Activated naive CD4-positive, alpha-beta T cell treated with anti-CD3 and anti-CD28 coated beads, Interleukin-2, amount 50 U/mL, for 72 hours (primary cell): ENCODE results near the gene TBC1D7. TPM values are rescaled to one million over a fixed set of nuclear protein-coding genes. Genes with fewer than 3 reads are reported as not detected.

ENCODE experiments used
- ATAC-seq, 2 donors: fragments of 150-1000 bp; cut with Tn5 transposase; 2 replicates each; pipeline ENCODE4 v1.10.0; 2021; ENCODE audit warnings: mild to moderate bottlenecking in 2 of 2, moderate library complexity in 2 of 2
- DNase-seq, 2 donors: peaks; one replicate each; pipeline ENCODE4 v3.0.0; 2021 to 2022; ENCODE audit warnings: low spot score in 2 of 2
- H3K27ac Mint-ChIP-seq, 2 donors: one replicate each; pipeline ENCODE4 v1.8.0; 2022; ENCODE audit warnings: mild to moderate bottlenecking in 2 of 2, mixed read lengths in 2 of 2
- H3K36me3 Mint-ChIP-seq, 2 donors: one replicate each; pipeline ENCODE4 v1.8.0; 2022; ENCODE audit warnings: mixed read lengths in 2 of 2
- H3K9me3 Mint-ChIP-seq, 2 donors: one replicate each; pipeline ENCODE4 v1.8.0; 2022; ENCODE audit warnings: mixed read lengths in 2 of 2
- total RNA-seq, 2 donors: library from RNA; stranded (reverse); gene quantifications; one replicate each; pipeline ENCODE4 v1.2.3, GENCODE V29; 2022

Gene TBC1D7
- total RNA-seq, 2 donors from 2014 or later = 13.2 to 30.9 TPM

- Mint-ChIP-seq H3K36me3 (peaks cover 58 to 72% of the 10 kb centered on the region in 2 donors), H3K27ac (no peak overlapping the region), H3K9me3 (peaks cover 13 to 17% of the 10 kb centered on the region in 2 donors)
- ATAC-seq (no peak), DNase-seq (no peak)
Measured at GRCh38 chr6:13290335-13290734, 38.0 kb downstream of the TBC1D7 start.

- Mint-ChIP-seq H3K9me3 (peaks cover 14 to 18% of the 10 kb centered on the region in 2 donors), H3K36me3 (peaks cover 54 to 73% of the 10 kb centered on the region in 2 donors), H3K27ac (no peak overlapping the region)
- ATAC-seq (no peak), DNase-seq (no peak)
Measured at GRCh38 chr6:13289789-13290318, 38.5 kb downstream of the TBC1D7 start.

GRCh38 chr6:13288969-13289391, 39.4 kb downstream of the TBC1D7 start:
- H3K36me3 Mint-ChIP-seq = peaks cover 49 to 64% of the 10 kb centered on the region in 2 donors
- H3K9me3 Mint-ChIP-seq = peaks cover 14 to 18% of the 10 kb centered on the region in 2 donors
- no peak for DNase-seq
- H3K27ac Mint-ChIP-seq = no peak overlapping the region
- no peak for ATAC-seq

GRCh38 chr6:13288481-13288880, 39.9 kb downstream of the TBC1D7 start:
- no peak for DNase-seq
- no peak for ATAC-seq
- Mint-ChIP-seq H3K27ac (no peak overlapping the region), H3K9me3 (peaks cover 14 to 21% of the 10 kb centered on the region in 2 donors), H3K36me3 (peaks cover 45 to 66% of the 10 kb centered on the region in 2 donors)

- ATAC-seq (no peak), DNase-seq (no peak)
- Mint-ChIP-seq H3K27ac (no peak overlapping the region), H3K36me3 (peaks cover 38 to 57% of the 10 kb centered on the region in 2 donors), H3K9me3 (peaks cover 14 to 23% of the 10 kb centered on the region in 2 donors)
Measured at GRCh38 chr6:13287104-13287503, 41.2 kb downstream of the TBC1D7 start.

- no peak for ATAC-seq
- DNase-seq = no peak
- H3K9me3 Mint-ChIP-seq = peaks cover 14 to 23% of the 10 kb centered on the region in 2 donors
- H3K36me3 Mint-ChIP-seq = peaks cover 38 to 54% of the 10 kb centered on the region in 2 donors
- H3K27ac Mint-ChIP-seq = no peak overlapping the region
Measured at GRCh38 chr6:13286181-13286580, 42.2 kb downstream of the TBC1D7 start.

- no peak for DNase-seq
- H3K9me3 Mint-ChIP-seq = peaks cover 14 to 23% of the 10 kb centered on the region in 2 donors
- H3K36me3 Mint-ChIP-seq = peaks cover 38 to 54% of the 10 kb centered on the region in 2 donors
- ATAC-seq = no peak
- no peak overlapping the region for H3K27ac Mint-ChIP-seq
Measured at GRCh38 chr6:13285705-13286104, 42.6 kb downstream of the TBC1D7 start.

GRCh38 chr6:13284646-13285045, 43.7 kb downstream of the TBC1D7 start:
- ATAC-seq = no peak
- DNase-seq = no peak
- H3K27ac Mint-ChIP-seq = no peak overlapping the region
- peaks cover 14 to 17% of the 10 kb centered on the region in 2 donors for H3K9me3 Mint-ChIP-seq
- H3K36me3 Mint-ChIP-seq = peaks cover 33 to 44% of the 10 kb centered on the region in 2 donors

GRCh38 chr6:13283331-13283730, 45.0 kb downstream of the TBC1D7 start:
- Mint-ChIP-seq H3K27ac (no peak overlapping the region), H3K36me3 (peaks cover 24 to 35% of the 10 kb centered on the region in 2 donors), H3K9me3 (peaks cover 14 to 15% of the 10 kb centered on the region in 2 donors)
- DNase-seq (no peak), ATAC-seq (no peak)

- Mint-ChIP-seq H3K36me3 (peaks cover 22 to 30% of the 10 kb centered on the region in 2 donors), H3K27ac (no peak overlapping the region), H3K9me3 (peaks cover 13% of the 10 kb centered on the region in 2 donors)
- DNase-seq = no peak
- ATAC-seq = peak in 1 of 2 donors; percentile 73
Measured at GRCh38 chr6:13282393-13283069, 45.8 kb downstream of the TBC1D7 start.

- peaks cover 13 to 21% of the 10 kb centered on the region in 2 donors for H3K36me3 Mint-ChIP-seq
- no peak overlapping the region for H3K27ac Mint-ChIP-seq
- ATAC-seq (no peak), DNase-seq (no peak)
- H3K9me3 Mint-ChIP-seq = peaks cover 8 to 13% of the 10 kb centered on the region in 2 donors
Measured at GRCh38 chr6:13281686-13282085, 46.7 kb downstream of the TBC1D7 start.

GRCh38 chr6:13280254-13280653, 48.1 kb downstream of the TBC1D7 start:
- ATAC-seq (no peak), DNase-seq (no peak)
- peaks cover under 1 to 7% of the 10 kb centered on the region in 2 donors for H3K36me3 Mint-ChIP-seq
- peaks cover under 1 to 6% of the 10 kb centered on the region in 2 donors for H3K9me3 Mint-ChIP-seq
- no peak overlapping the region for H3K27ac Mint-ChIP-seq

- Mint-ChIP-seq H3K27ac (no peak overlapping the region), H3K36me3 (peaks cover 0 to 5% of the 10 kb centered on the region in 2 donors), H3K9me3 (peaks cover 0 to 5% of the 10 kb centered on the region in 2 donors)
- ATAC-seq = no peak
- no peak for DNase-seq
Measured at GRCh38 chr6:13278991-13279390, 49.3 kb downstream of the TBC1D7 start.

GRCh38 chr6:13278164-13278563, 50.2 kb downstream of the TBC1D7 start:
- ATAC-seq (no peak), DNase-seq (no peak)
- Mint-ChIP-seq H3K27ac (no peak overlapping the region), H3K36me3 (no peaks in the 10 kb centered on the region), H3K9me3 (no peaks in the 10 kb centered on the region)

GRCh38 chr6:13277231-13277630, 51.1 kb downstream of the TBC1D7 start:
- Mint-ChIP-seq H3K9me3 (no peaks in the 10 kb centered on the region), H3K27ac (no peak overlapping the region), H3K36me3 (no peaks in the 10 kb centered on the region)
- ATAC-seq (no peak), DNase-seq (no peak)

GRCh38 chr6:13275435-13275989, 52.8 kb downstream of the TBC1D7 start:
- Mint-ChIP-seq H3K9me3 (no peaks in the 10 kb centered on the region), H3K36me3 (no peaks in the 10 kb centered on the region), H3K27ac (no peak overlapping the region)
- ATAC-seq = no peak
- DNase-seq = no peak

- ATAC-seq = no peak
- no peak for DNase-seq
- no peaks in the 10 kb centered on the region for H3K9me3 Mint-ChIP-seq
- no peaks in the 10 kb centered on the region for H3K36me3 Mint-ChIP-seq
- peak overlapping the region; percentile 36 to 64 for H3K27ac Mint-ChIP-seq
Measured at GRCh38 chr6:13274707-13275434, 53.5 kb downstream of the TBC1D7 start.
